DMS114 treated with DMSO at 0.1 percent for 48 hours (cell line): ENCODE measurements around the gene OR6S1.

Source experiments
- DNase-seq: peaks from one replicate; lab custom pipeline; 2025; ENCODE audit not compliant: unreplicated experiment; lab: John Stamatoyannopoulos, UW

Gene OR6S1

DNA sequence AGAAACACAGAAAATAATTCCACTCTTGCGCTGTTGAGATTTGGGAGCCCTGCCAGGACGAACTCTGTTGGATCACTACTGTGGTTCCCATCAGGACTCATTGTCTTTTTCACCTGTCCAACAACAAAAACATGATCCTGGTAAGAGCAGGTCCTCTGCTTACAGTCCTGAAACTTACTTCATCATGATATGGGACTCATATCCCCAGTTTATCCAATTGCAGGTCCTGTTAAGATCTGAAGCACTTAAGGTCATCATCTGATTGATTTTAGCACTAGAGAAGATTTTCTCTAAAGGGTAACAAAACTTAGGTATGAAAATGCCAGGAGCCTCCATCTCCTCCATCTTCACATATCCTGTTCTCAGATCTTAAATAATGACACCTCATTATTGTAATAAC lies at the start of gene OR6S1:
Gene OR6S1, minus strand, starts transcription at position 101 of the 400 bp plus-strand sequence. Its CDS starts 0 bp downstream, at position 101.
- no peak for DNase-seq

DNA sequence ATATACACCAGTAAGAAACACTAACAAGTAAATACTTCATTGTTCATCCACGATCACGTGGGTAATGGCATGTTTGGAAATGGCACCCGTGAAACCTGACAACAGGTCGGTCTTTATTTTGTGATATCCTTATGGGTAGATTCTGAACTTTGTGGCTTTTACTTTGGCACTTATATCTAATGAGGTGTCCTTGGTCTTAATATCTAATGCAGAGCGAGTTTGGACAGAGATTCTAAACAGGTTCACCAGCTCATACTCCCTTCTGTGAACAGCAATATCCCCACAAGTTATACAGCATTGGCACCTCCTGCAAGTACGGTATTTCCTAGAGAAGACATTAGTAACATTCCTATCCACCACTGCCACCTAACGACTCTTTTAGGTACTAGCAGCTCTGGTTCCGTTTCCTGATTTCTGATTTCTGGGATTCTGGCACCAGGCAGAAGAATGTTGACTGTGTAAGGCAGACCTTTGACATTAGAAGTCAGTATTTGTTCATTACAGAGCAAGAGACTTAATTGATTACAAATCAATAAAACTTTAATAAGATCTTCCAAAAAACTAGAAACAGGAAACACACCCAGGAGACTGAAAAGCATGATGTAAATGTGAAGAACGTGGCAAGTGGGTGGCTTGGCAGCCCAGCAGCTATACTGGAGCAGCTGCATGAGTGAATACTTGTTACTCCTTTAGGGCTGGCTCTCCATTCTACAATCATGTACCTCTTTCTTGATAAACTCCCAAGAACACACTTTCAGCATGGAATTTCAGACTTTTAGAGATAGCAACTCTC lies 49.6 kb upstream of the OR6S1 start:
- peak; percentile 83 for DNase-seq

DNA sequence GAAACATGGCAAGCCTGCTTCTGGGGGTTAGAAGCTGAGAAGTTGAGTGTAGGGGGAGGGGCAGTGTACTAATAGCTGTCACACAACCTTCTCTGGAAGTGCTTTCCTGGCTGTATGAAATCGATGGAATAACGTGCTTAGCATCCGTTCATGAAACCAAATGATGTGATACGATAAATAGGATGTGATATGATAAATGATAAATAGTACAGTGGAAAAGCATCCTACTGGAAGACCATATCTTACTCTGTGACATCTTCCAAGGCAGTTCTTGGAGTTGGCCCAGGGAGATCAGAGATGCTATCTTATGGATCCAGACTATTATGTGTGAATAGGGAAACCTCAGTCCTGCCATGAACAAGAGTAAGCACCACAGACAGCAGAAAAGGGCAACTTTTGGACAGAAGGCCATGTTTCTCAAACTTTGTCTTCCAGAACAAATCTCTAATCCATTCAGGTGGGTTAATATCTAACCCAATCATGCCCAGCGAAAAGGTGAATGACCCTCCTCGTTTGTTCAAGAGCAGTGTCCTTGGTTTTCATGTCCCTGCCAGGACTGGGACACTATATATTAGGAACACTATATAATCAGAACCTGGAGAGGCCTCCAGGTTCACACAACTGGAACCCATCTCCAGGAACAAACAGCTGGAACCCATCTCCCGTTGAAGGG lies 46.8 kb upstream of the OR6S1 start, which contains the start of gene ANG:
Gene ANG, plus strand, starts transcription at position 598 of the 673 bp plus-strand sequence. CDS start 4,801 bp downstream, outside the sequence.
- no peak for DNase-seq

- no peak for DNase-seq
Observed at GRCh38 chr14:20687362-20688166, 46.1 kb upstream of the OR6S1 start.

DNA sequence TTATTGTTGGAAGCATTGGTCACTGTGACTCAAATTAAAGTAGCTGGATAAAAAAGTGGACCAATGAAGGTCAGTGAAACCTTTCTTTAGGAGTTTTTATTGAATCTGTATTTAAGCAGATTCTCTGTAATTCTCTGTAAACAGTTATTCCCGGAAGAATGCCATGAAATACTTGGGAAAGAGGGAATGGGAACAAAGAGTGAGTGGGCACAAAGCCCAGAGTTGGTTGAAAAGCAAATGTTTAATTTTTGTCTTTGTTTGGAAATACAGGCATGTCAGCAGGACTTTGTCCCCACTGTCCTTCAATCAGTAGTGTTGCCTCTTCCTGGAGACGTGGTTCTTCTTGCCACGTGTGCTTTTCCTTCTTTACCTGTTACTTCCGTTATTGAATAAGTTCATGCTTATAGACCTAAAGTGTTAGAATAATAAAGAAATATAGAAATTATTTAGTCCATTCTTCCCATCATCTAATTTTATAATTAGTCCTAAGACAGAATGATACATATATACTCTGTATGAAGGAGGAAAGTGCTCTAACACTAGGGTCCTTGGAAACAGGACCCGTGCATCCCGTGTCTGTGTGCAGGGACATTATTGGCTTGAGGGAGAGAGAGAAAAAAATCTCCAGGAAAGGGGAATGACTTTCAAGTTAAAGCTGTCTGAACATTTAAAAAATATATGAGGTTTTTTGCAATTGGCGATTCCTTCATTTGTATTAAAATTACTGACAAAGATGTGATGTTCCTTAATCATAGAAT lies 45.1 kb upstream of the OR6S1 start:
- DNase-seq, result no peak

- peak; percentile 42 for DNase-seq
Observed at GRCh38 chr14:20684662-20685456, 43.4 kb upstream of the OR6S1 start.

DNA sequence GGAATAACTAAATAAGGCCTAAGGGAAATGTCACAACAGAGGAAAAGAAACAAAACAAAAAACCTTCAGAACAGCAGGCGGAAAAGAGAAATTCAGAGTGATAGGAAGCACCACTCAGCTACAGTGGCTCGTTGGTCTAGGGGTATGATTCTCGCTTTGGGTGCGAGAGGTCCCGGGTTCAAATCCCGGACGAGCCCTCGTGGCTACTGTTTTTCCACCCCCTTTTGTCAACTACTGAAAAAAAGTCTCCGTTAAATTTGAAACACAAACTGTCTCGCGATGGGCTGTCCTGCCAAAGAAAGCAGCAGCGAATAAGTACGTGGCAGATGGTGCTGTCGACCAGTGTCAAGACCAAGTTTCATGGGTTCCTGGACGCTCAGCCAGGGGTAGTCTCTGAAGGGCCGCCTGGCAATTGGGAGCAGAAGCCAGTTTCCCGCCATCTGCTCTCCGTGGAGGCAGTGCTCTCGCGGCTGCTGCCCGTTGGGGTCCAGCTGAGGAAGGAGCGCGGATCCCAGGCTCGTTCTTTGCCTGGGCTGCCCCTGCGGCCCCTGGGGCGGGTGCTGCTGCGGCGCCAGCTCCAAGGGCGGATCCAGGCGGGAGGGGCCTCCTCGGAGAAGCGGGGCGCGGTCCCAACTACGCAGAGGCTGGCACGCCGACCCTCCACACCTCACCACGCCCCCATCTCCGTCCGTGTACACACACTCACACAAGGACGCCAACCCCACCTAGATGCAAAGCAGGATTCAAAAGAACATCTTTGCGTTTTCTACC lies 42.6 kb upstream of the OR6S1 start, which contains the start of gene RNASE4:
Gene RNASE4, plus strand, starts transcription at position 670 of the 771 bp plus-strand sequence. CDS start 14,812 bp downstream, outside the sequence.
- peak; percentile 89 for DNase-seq

DNA sequence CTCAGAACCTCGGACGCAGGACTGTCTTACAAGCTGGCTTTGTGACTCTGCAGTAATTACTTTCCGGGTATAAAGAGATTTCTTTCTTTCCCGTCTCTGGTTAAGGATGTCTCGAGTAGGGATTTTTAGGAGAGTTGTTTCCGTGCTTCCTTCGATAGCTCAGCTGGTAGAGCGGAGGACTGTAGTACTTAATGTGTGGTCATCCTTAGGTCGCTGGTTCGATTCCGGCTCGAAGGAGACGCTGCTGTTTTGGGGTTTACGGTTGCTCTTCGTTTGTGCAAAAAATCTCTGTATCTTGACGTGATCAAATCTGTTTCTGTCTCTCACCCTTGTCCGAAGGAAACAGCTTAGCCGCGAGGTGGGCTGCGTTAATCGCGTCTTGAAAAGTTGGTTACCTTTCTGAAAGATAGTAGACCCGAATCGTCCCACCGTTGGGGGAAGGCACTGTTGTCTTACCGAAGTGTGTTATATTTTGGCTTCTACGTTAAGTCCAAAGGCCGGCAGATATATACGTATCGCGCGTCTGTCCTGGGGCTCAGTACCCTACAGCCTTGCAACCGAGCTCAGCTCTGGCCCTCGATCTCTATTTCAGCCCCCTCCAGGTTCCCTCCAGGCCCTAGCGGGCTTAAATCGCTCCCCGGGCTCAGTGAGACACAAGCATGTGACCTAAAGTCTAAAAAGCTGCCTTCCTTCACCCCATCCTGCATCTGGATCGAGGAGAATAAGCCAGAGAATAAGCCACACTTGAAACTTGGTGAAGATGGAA lies 41.8 kb upstream of the OR6S1 start:
- DNase-seq, result peak; percentile 86

- DNase-seq, result peak; percentile 92
Observed at GRCh38 chr14:20682435-20683124, 41.1 kb upstream of the OR6S1 start.

DNA sequence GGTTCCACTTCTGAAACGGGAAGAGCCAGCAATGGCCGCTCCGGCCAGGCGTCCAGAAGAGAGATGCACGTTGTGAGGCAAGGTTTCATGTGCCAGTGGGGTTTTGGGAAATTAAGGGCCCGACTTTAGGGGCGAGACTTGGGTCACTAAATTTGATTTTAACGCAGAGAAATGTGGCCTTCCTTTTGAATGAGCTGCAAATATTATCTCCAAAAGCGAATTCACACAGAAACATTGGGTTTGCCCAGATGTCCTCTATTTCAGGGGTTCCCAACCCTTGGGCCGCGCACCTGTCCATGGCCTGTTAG lies 40.6 kb upstream of the OR6S1 start:
- DNase-seq, result peak; percentile 61

- peak; percentile 83 for DNase-seq
Observed at GRCh38 chr14:20681348-20682126, 40.0 kb upstream of the OR6S1 start.

GRCh38 chr14:20680843-20681347 lies 39.4 kb upstream of the OR6S1 start:
- no peak for DNase-seq

DNA sequence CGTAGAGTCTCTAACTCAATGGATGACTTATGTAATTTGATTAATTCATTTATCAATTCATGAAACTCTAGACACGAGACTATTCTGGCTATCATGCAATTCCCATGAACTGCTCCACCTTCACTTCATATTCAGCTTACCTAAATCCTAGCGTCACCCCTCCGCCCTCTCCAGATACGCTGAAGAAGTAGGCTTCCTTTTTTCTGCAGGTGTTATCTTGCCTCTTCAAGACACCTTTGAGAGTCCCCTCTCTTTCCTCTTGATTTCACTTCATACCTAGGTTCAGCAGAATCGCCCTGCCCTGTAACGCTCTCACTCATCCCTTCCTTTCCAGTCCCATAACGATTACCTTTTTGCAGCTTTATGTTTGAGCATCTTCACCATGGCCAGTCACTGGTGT lies 38.9 kb upstream of the OR6S1 start:
- no peak for DNase-seq

DNA sequence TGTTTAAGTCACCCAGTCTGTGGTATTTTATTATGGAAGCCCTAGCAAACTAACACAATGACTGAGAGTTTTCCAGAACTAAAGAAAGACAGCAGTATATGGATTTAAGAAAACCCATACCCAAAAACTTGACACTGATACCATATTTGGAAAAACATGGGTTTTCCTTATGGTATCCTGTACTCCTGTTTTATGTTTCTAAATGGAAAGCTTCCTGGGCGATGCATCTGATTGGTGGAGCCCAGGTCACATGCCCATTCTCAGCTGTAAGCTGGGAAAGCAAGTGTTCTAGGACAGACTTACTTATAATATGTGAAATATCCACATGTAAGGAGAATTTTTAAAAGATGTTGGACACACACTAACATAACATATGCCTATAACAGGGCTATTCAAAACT lies 38.4 kb upstream of the OR6S1 start:
- DNase-seq, result no peak

GRCh38 chr14:20676072-20676471 lies 34.6 kb upstream of the OR6S1 start:
- DNase-seq, result no peak

- no peak for DNase-seq
Observed at GRCh38 chr14:20675669-20676068, 34.2 kb upstream of the OR6S1 start.
